Measurements from ENCODE around the gene UPF3A. TPM values are rescaled to one million over a fixed set of nuclear protein-coding genes. Genes with fewer than 3 reads are reported as not detected.
A peak's percentile ranks its signal among the peaks of the same experiment; 100 is the strongest.

Gene UPF3A
- total and polyA plus RNA-seq, 9 of the 15 experiments (the other 6 are each of a cell fraction or from before 2014, with no cell fraction given), result 15.6 to 76.5 (median 40.9) TPM

DNA sequence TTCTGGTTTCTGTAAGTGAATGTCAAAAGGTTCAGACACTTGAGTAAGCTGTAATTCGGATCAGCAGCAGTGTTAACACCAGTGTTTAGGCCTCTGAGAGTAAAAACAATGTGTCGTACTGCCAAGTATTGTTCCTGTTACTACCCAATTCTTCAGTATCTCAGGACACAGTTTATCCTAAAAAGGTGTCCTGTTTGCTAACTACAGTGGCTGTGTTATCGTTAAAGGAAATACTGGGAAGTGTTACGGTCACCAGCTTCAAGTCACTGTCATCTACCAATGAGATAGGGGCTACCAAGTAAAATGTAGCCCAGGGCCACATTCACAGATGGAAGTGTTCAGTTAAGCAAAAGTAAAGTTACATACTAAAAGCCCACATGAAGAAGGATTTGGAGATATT, 2.3 kb upstream of the UPF3A start:
- DNase-seq (ENCODE audit: extremely low read depth in 1 of 4, low spot score in 3 of 4) (peak in 3 of 4 experiments; percentile 18 to 71 (median 47)), ATAC-seq (no peak; the same call in 2 of the 3 replicates), FAIRE-seq (peak; percentile 79)
- Histone ChIP-seq H3K36me3 (ENCODE audit: control insufficient read depth, insufficient read depth, low read length) (peaks cover 51% of the 10 kb centered on the region; the same call in 2 of the 3 replicates), H3K4me3 (no peak overlapping the region), H3K9me1 (ENCODE audit: control insufficient read depth, insufficient read depth, low read length) (no peaks in the 10 kb centered on the region), H3K27me3 (ENCODE audit: control insufficient read depth in 2 of 2, insufficient read depth in 2 of 2, low read length in 2 of 2) (no peaks in the 10 kb centered on the region), H3K9ac (ENCODE audit: insufficient read depth in 1 of 2, low read depth in 2 of 2, low read length in 2 of 2) (peak overlapping the region in 1 of 2 experiments; percentile 96; a peak in 2 of 4 replicates), H2AFZ (ENCODE audit: low read depth, low read length) (peak overlapping the region; percentile 99), H3K27ac (ENCODE audit: extremely low read depth, low read depth, low read length) (peak overlapping the region; percentile 99), H3K4me2 (ENCODE audit: insufficient read depth, low read length) (peak overlapping the region; percentile 69), H4K20me1 (replicated peaks; ENCODE audit: control insufficient read depth, insufficient read depth, low read length) (no peaks in the 10 kb centered on the region; the same call in 1 of the 2 replicates), H3K4me1 (replicated peaks in 1 of 2; ENCODE audit: control insufficient read depth in 2 of 2, insufficient read depth in 2 of 2, low read length in 2 of 2) (peaks cover 29 to 35% of the 10 kb centered on the region in 2 experiments), H3K79me2 (ENCODE audit: control insufficient read depth, insufficient read depth, low read length) (peaks cover 28% of the 10 kb centered on the region), H3K9me3 (replicated peaks; ENCODE audit: control insufficient read depth, insufficient read depth, low read depth, low read length) (no peaks in the 10 kb centered on the region)
- ChIA-PET CTCF (ENCODE audit: low intra/inter-chr PET ratio) (no interaction called here), POLR2A (interaction anchor here (0.8 to 1.7 kb wide), 6 partner anchors 10 to 27 kb away, joined by 3 to 10 read pairs (median 3); no protein-coding TSS in a partner anchor)
- WGBS (ENCODE audit: insufficient coverage, low coverage, missing lambda C conversion rate), result 7% methylated on average over 4 of the region's 4 CpGs
- in situ Hi-C loops (cut with MboI) (no loop called here), intact Hi-C loops (cut with micrococcal nuclease) (no loop called here)
- BruUV-seq (replicated peaks), result no TSS peak
- TF ChIP-seq EP400 (IDR thresholded peaks at IDR 0.05) (no peak), SMAD3 (CRISPR knock-in tag; conservative IDR thresholded peaks at IDR 0.05) (0 out of 2 replicates have a peak, but pooled peaks have one; percentile 30), ZNF23 (CRISPR knock-in tag; IDR thresholded peaks at IDR 0.05) (0 out of 2 replicates have a peak, but pooled peaks have one; percentile 35), SOX6 (IDR thresholded peaks at IDR 0.05) (peak; percentile 49; the same call in 1 of the 2 replicates), ZNF311 (CRISPR knock-in tag; IDR thresholded peaks at IDR 0.05) (no peak), KLF6 (CRISPR knock-in tag; IDR thresholded peaks at IDR 0.05; ENCODE audit: borderline replicate concordance) (0 out of 2 replicates have a peak, but pooled peaks have one; percentile 43), FOXA1 (IDR thresholded peaks at IDR 0.05; ENCODE audit: borderline replicate concordance) (no peak), ZNF695 (CRISPR knock-in tag; IDR thresholded peaks at IDR 0.05) (no peak)
- TF ChIP-seq, protein P1, sequence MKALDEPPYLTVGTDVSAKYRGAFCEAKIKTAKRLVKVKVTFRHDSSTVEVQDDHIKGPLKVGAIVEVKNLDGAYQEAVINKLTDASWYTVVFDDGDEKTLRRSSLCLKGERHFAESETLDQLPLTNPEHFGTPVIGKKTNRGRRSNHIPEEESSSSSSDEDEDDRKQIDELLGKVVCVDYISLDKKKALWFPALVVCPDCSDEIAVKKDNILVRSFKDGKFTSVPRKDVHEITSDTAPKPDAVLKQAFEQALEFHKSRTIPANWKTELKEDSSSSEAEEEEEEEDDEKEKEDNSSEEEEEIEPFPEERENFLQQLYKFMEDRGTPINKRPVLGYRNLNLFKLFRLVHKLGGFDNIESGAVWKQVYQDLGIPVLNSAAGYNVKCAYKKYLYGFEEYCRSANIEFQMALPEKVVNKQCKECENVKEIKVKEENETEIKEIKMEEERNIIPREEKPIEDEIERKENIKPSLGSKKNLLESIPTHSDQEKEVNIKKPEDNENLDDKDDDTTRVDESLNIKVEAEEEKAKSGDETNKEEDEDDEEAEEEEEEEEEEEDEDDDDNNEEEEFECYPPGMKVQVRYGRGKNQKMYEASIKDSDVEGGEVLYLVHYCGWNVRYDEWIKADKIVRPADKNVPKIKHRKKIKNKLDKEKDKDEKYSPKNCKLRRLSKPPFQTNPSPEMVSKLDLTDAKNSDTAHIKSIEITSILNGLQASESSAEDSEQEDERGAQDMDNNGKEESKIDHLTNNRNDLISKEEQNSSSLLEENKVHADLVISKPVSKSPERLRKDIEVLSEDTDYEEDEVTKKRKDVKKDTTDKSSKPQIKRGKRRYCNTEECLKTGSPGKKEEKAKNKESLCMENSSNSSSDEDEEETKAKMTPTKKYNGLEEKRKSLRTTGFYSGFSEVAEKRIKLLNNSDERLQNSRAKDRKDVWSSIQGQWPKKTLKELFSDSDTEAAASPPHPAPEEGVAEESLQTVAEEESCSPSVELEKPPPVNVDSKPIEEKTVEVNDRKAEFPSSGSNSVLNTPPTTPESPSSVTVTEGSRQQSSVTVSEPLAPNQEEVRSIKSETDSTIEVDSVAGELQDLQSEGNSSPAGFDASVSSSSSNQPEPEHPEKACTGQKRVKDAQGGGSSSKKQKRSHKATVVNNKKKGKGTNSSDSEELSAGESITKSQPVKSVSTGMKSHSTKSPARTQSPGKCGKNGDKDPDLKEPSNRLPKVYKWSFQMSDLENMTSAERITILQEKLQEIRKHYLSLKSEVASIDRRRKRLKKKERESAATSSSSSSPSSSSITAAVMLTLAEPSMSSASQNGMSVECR (CRISPR knock-in tag; IDR thresholded peaks at IDR 0.05), result no peak
- TF ChIP-seq, protein P2, sequence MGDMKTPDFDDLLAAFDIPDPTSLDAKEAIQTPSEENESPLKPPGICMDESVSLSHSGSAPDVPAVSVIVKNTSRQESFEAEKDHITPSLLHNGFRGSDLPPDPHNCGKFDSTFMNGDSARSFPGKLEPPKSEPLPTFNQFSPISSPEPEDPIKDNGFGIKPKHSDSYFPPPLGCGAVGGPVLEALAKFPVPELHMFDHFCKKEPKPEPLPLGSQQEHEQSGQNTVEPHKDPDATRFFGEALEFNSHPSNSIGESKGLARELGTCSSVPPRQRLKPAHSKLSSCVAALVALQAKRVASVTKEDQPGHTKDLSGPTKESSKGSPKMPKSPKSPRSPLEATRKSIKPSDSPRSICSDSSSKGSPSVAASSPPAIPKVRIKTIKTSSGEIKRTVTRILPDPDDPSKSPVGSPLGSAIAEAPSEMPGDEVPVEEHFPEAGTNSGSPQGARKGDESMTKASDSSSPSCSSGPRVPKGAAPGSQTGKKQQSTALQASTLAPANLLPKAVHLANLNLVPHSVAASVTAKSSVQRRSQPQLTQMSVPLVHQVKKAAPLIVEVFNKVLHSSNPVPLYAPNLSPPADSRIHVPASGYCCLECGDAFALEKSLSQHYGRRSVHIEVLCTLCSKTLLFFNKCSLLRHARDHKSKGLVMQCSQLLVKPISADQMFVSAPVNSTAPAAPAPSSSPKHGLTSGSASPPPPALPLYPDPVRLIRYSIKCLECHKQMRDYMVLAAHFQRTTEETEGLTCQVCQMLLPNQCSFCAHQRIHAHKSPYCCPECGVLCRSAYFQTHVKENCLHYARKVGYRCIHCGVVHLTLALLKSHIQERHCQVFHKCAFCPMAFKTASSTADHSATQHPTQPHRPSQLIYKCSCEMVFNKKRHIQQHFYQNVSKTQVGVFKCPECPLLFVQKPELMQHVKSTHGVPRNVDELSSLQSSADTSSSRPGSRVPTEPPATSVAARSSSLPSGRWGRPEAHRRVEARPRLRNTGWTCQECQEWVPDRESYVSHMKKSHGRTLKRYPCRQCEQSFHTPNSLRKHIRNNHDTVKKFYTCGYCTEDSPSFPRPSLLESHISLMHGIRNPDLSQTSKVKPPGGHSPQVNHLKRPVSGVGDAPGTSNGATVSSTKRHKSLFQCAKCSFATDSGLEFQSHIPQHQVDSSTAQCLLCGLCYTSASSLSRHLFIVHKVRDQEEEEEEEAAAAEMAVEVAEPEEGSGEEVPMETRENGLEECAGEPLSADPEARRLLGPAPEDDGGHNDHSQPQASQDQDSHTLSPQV (IDR thresholded peaks at IDR 0.05), result peak; percentile 59
- TF ChIP-seq, protein P3, sequence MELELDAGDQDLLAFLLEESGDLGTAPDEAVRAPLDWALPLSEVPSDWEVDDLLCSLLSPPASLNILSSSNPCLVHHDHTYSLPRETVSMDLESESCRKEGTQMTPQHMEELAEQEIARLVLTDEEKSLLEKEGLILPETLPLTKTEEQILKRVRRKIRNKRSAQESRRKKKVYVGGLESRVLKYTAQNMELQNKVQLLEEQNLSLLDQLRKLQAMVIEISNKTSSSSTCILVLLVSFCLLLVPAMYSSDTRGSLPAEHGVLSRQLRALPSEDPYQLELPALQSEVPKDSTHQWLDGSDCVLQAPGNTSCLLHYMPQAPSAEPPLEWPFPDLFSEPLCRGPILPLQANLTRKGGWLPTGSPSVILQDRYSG (tag; conservative IDR thresholded peaks at IDR 0.05; ENCODE audit: low read depth), result 0 out of 2 replicates have a peak, but pooled peaks have one; percentile 18
- TF ChIP-seq, protein P4, sequence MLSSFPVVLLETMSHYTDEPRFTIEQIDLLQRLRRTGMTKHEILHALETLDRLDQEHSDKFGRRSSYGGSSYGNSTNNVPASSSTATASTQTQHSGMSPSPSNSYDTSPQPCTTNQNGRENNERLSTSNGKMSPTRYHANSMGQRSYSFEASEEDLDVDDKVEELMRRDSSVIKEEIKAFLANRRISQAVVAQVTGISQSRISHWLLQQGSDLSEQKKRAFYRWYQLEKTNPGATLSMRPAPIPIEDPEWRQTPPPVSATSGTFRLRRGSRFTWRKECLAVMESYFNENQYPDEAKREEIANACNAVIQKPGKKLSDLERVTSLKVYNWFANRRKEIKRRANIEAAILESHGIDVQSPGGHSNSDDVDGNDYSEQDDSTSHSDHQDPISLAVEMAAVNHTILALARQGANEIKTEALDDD (IDR thresholded peaks at IDR 0.05), result peak; percentile 87

Data from K562 (cell line).